Large intestine (tissue), 1 donor: ENCODE data around the gene CD101. TPM values are rescaled to one million over a fixed set of nuclear protein-coding genes. Genes with fewer than 3 reads are reported as not detected.

Experiments
- polyA plus RNA-seq: library from polyadenylated mRNA; unstranded; fragments of 120-200 nt; gene quantifications from one replicate; pipeline ENCODE4 v1.2.1, GENCODE V29; 2013

Gene CD101
- polyA plus RNA-seq, 1 donor, result 4.6 TPM

Other genes starting within 250 kb of the CD101 start
- gene CD2, start 247.3 kb upstream of the CD101 start, polyA plus RNA-seq, result 2.0 TPM
- gene PTGFRN, start 91.8 kb upstream of the CD101 start, polyA plus RNA-seq, result 37.9 TPM
- gene TTF2, start 58.6 kb downstream of the CD101 start, polyA plus RNA-seq, result 19.8 TPM
- 9.0 TPM for gene TRIM45, start 120.0 kb downstream of the CD101 start, polyA plus RNA-seq
- 0.04 TPM for gene VTCN1, start 209.2 kb downstream of the CD101 start, polyA plus RNA-seq